Measurements from ENCODE around the gene POLR1B. TPM values are rescaled to one million over a fixed set of nuclear protein-coding genes. Genes with fewer than 3 reads are reported as not detected.
"Not testable (repeated sequence)": the region's sequence is repeated elsewhere in the genome, so short reads cannot be mapped to it uniquely, and the experiment has no call there.

Gene POLR1B
- total and polyA plus RNA-seq, 10 of the 15 experiments (the other 5 are each of a cell fraction or from before 2014, with no cell fraction given) = 13.4 to 55.8 (median 35.9) TPM

DNA sequence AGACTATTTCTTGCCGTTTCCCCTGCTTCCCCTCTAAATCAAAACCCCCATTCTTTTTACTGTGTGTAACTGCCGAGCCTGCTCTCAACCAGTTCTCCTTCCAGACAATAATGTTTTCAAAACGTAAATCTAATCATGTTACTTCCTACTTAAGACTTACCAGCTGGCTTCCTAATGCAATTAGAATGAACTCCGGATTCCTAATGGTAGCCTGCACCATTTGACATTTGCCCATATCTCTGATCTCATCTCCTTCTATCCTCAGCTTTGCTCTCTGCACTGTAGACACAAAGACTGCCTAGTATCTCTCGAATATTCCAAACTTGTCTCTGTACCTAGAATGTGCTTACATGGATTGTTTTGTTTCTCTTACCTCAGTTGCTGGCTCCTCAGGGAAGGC is 47.4 kb upstream of the POLR1B start:
- ChIA-PET CTCF (interaction anchor here (0.6 kb wide), 2 partner anchors 11 to 25 kb away, joined by 4 read pairs; no protein-coding TSS in a partner anchor), POLR2A (interaction anchor here (0.6 kb wide), 1 partner anchor 25 kb away, joined by 6 read pairs; no protein-coding TSS in a partner anchor), RAD21 (ENCODE audit: unreplicated experiment) (no interaction called here), SMC1A (ENCODE audit: uncharacterized antibody, unreplicated experiment) (no interaction called here)
- in situ Hi-C loops (cut with MboI) (no loop called here), intact Hi-C loops (cut with micrococcal nuclease; ENCODE audit: unreplicated experiment) (no loop called here)
- Histone ChIP-seq H3K9ac (ENCODE audit: control insufficient read depth, insufficient read depth, low read length) (no peak overlapping the region), H3K27ac (ENCODE audit: control insufficient read depth, insufficient read depth) (no peak overlapping the region), H3K4me2 (ENCODE audit: control insufficient read depth, insufficient read depth) (no peak overlapping the region), H3K4me1 (ENCODE audit: control insufficient read depth, insufficient read depth, low read length) (no peaks in the 10 kb centered on the region), H3K9me3 (replicated peaks; ENCODE audit: control insufficient read depth, insufficient read depth, low read length) (no peaks in the 10 kb centered on the region), H3K27me3 (replicated peaks in 1 of 2; ENCODE audit: control insufficient read depth in 2 of 2, insufficient read depth in 2 of 2, low read length in 1 of 2) (no peaks in the 10 kb centered on the region), H3K79me2 (ENCODE audit: control insufficient read depth, insufficient read depth, low read length) (no peaks in the 10 kb centered on the region), H2AFZ (ENCODE audit: control insufficient read depth, low read depth, low read length) (no peak overlapping the region), H3K4me3 (no peak overlapping the region), H3K36me3 (ENCODE audit: control insufficient read depth in 2 of 2, insufficient read depth in 2 of 2, low read length in 1 of 2) (no peaks in the 10 kb centered on the region), H4K20me1 (ENCODE audit: control insufficient read depth, insufficient read depth) (no peaks in the 10 kb centered on the region)
- TF ChIP-seq ZNF217 (IDR thresholded peaks at IDR 0.05) (no peak), TCF3 (IDR thresholded peaks at IDR 0.05; ENCODE audit: borderline replicate concordance, insufficient read depth, low read depth, low read length) (no peak), JUNB (IDR thresholded peaks at IDR 0.05) (no peak), NR2C2 (IDR thresholded peaks at IDR 0.05; ENCODE audit: borderline replicate concordance, control insufficient read depth, insufficient read length, low read depth) (no peak)
- no peak for FAIRE-seq
- DNase-seq (ENCODE audit: low read depth, low spot score) = no peak
- WGBS (ENCODE audit: insufficient coverage, insufficient replicate concordance, low lambda C conversion rate, missing lambda C conversion rate) = 76% methylated on average over 5 of the region's 5 CpGs
- BruUV-seq (replicated peaks) = no TSS peak
- no peak for ATAC-seq

DNA sequence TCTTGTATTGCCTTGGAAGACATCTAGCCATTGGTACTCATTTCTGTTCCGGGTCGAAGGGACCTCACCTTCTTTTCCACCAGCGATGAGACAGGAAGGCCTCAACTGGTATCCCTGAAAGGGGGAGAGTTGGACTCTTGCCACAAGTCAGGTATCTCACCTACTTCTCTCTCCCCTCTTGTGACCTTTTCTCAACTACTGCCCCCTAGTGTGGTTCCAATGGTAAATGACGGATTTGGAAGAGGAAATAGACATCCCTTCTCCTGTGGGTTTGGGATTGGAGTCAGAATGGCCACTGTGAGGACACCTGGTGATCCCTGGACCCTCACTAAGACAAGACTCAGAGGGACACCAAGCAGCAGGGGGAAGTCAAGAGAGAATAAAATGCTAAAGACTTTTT is 46.4 kb upstream of the POLR1B start:
- FAIRE-seq; H3K79me2 ChIP-seq (ENCODE audit: control insufficient read depth, insufficient read depth, low read length); in situ Hi-C loops (cut with MboI); H3K36me3 ChIP-seq (ENCODE audit: control insufficient read depth in 2 of 2, insufficient read depth in 2 of 2, low read length in 1 of 2); CTCF ChIA-PET; ATAC-seq; DNase-seq (ENCODE audit: low read depth, low spot score); SMC1A ChIA-PET (ENCODE audit: uncharacterized antibody, unreplicated experiment); H3K4me3 ChIP-seq; H2AFZ ChIP-seq (ENCODE audit: control insufficient read depth, low read depth, low read length); H3K27ac ChIP-seq (ENCODE audit: control insufficient read depth, insufficient read depth); H3K27me3 ChIP-seq (replicated peaks in 1 of 2; ENCODE audit: control insufficient read depth in 2 of 2, insufficient read depth in 2 of 2, low read length in 1 of 2); RAD21 ChIA-PET (ENCODE audit: unreplicated experiment); H4K20me1 ChIP-seq (ENCODE audit: control insufficient read depth, insufficient read depth); H3K9ac ChIP-seq (ENCODE audit: control insufficient read depth, insufficient read depth, low read length); POLR2A ChIA-PET; H3K4me2 ChIP-seq (ENCODE audit: control insufficient read depth, insufficient read depth); intact Hi-C loops (cut with micrococcal nuclease; ENCODE audit: unreplicated experiment); H3K4me1 ChIP-seq (ENCODE audit: control insufficient read depth, insufficient read depth, low read length); BruUV-seq (replicated peaks); H3K9me3 ChIP-seq (replicated peaks; ENCODE audit: control insufficient read depth, insufficient read depth, low read length): not testable (repeated sequence)
- WGBS (ENCODE audit: insufficient coverage, insufficient replicate concordance, low lambda C conversion rate, missing lambda C conversion rate) = 83% methylated on average over 4 of the region's 4 CpGs

Measured in GM12878 (cell line).